ENCODE measurements around the gene PGM5.
"Not testable (repeated sequence)": the region's sequence is repeated elsewhere in the genome, so short reads cannot be mapped to it uniquely, and the experiment has no call there.

The PGM5 gene

GRCh38 chr9:68356380-68357118 lies at the start of gene PGM5:
Gene PGM5 (plus strand): TSS chr9:68356611. CDS start chr9:68357128, 517 bp downstream.
- DNase-seq (ENCODE audit: low read depth in 3 of 3, low spot score in 1 of 3), result not testable (repeated sequence)

- not testable (repeated sequence) for DNase-seq (ENCODE audit: low read depth in 3 of 3, low spot score in 1 of 3)
Observed at GRCh38 chr9:68307127-68307526, 49.3 kb upstream of the PGM5 start.

GRCh38 chr9:68307654-68308053 lies 48.8 kb upstream of the PGM5 start:
- DNase-seq (ENCODE audit: low read depth in 3 of 3, low spot score in 1 of 3), result not testable (repeated sequence)

- DNase-seq (ENCODE audit: low read depth in 3 of 3, low spot score in 1 of 3), result not testable (repeated sequence)
Observed at GRCh38 chr9:68311208-68311607, 45.2 kb upstream of the PGM5 start.

- not testable (repeated sequence) for DNase-seq (ENCODE audit: low read depth in 3 of 3, low spot score in 1 of 3)
Observed at GRCh38 chr9:68318209-68318608, 38.2 kb upstream of the PGM5 start.

GRCh38 chr9:68323749-68324148 lies 32.7 kb upstream of the PGM5 start:
- DNase-seq (ENCODE audit: low read depth in 3 of 3, low spot score in 1 of 3), result not testable (repeated sequence)

GRCh38 chr9:68324518-68324917 lies 31.9 kb upstream of the PGM5 start:
- DNase-seq (ENCODE audit: low read depth in 3 of 3, low spot score in 1 of 3), result not testable (repeated sequence)

GRCh38 chr9:68329106-68329505 lies 27.3 kb upstream of the PGM5 start:
- not testable (repeated sequence) for DNase-seq (ENCODE audit: low read depth in 3 of 3, low spot score in 1 of 3)

GRCh38 chr9:68330531-68331173 lies 25.8 kb upstream of the PGM5 start:
- DNase-seq (ENCODE audit: low read depth in 3 of 3, low spot score in 1 of 3), result not testable (repeated sequence)

GRCh38 chr9:68332122-68332521 lies 24.3 kb upstream of the PGM5 start:
- not testable (repeated sequence) for DNase-seq (ENCODE audit: low read depth in 3 of 3, low spot score in 1 of 3)

- DNase-seq (ENCODE audit: low read depth in 3 of 3, low spot score in 1 of 3), result not testable (repeated sequence)
Observed at GRCh38 chr9:68335935-68336334, 20.5 kb upstream of the PGM5 start.

- DNase-seq (ENCODE audit: low read depth in 3 of 3, low spot score in 1 of 3), result not testable (repeated sequence)
Observed at GRCh38 chr9:68336639-68337339, 19.6 kb upstream of the PGM5 start.

GRCh38 chr9:68338000-68338399 lies 18.4 kb upstream of the PGM5 start:
- not testable (repeated sequence) for DNase-seq (ENCODE audit: low read depth in 3 of 3, low spot score in 1 of 3)

GRCh38 chr9:68342265-68343025 lies 14.0 kb upstream of the PGM5 start:
- not testable (repeated sequence) for DNase-seq (ENCODE audit: low read depth in 3 of 3, low spot score in 1 of 3)

GRCh38 chr9:68343242-68343641 lies 13.2 kb upstream of the PGM5 start:
- not testable (repeated sequence) for DNase-seq (ENCODE audit: low read depth in 3 of 3, low spot score in 1 of 3)

GRCh38 chr9:68343992-68344391 lies 12.4 kb upstream of the PGM5 start:
- not testable (repeated sequence) for DNase-seq (ENCODE audit: low read depth in 3 of 3, low spot score in 1 of 3)

GRCh38 chr9:68351689-68352088 lies 4.7 kb upstream of the PGM5 start:
- DNase-seq (ENCODE audit: low read depth in 3 of 3, low spot score in 1 of 3), result not testable (repeated sequence)

GRCh38 chr9:68355993-68356379 lies 425 bp upstream of the PGM5 start:
- DNase-seq (ENCODE audit: low read depth in 3 of 3, low spot score in 1 of 3), result not testable (repeated sequence)

GRCh38 chr9:68357119-68357714 lies 806 bp downstream of the PGM5 start:
- not testable (repeated sequence) for DNase-seq (ENCODE audit: low read depth in 3 of 3, low spot score in 1 of 3)

- DNase-seq (ENCODE audit: low read depth in 3 of 3, low spot score in 1 of 3), result not testable (repeated sequence)
Observed at GRCh38 chr9:68366933-68367547, 10.6 kb downstream of the PGM5 start.

Measured in stimulated activated CD4-positive, alpha-beta T cell treated with anti-CD3 and anti-CD28 coated beads, TNF-alpha, amount 100 ng/mL, for 1 hour (primary cell).